B cell (primary cell): ENCODE results near the gene GUCA2B. TPM values are rescaled to one million over a fixed set of nuclear protein-coding genes. Genes with fewer than 3 reads are reported as not detected.

Experiments
- ATAC-seq: fragments of 200-7000 bp; cut with Tn5 transposase; one replicate; pipeline ENCODE4 v1.10.0; 2021; ENCODE audit warnings: low read depth, mild to moderate bottlenecking, moderate number of reproducible peaks, moderate library complexity
- CTCF ChIA-PET: fragments of 350-600 bp; sonication (Branson Sonifier 250); formaldehyde crosslinking; loops from one replicate; lab custom pipeline; 2021; ENCODE audit warnings: antibody characterized with exemption, inconsistent platforms; lab: Charles Lee
- POLR2A ChIA-PET: fragments of 350-600 bp; sonication (Branson Sonifier 250); formaldehyde crosslinking; loops from one replicate; lab custom pipeline; 2021; ENCODE audit warnings: antibody characterized with exemption; lab: Charles Lee
- DNase-seq: peaks from one replicate; pipeline ENCODE4 v3.0.0; 2013
- H2AFZ ChIP-seq: 2 replicates; pipeline ENCODE4 v1.6.1; 2012; ENCODE audit warnings: mild to moderate bottlenecking, low read depth, low read length; ENCODE audit not compliant: insufficient read depth, poor library complexity, severe bottlenecking
- H3K27ac ChIP-seq, 2 donors: 1 replicate in 1 of 2; 2 replicates in 1 of 2; pipeline ENCODE4 v1.5.1; 2012 to 2013; ENCODE audit warnings: low read length in 2 of 2, mild to moderate bottlenecking in 2 of 2, moderate library complexity in 1 of 2
- H3K27me3 ChIP-seq, 4 experiments: fragments of 200-600 bp in 1 of 4; sonication (generic) in 1 of 4; replicated peaks in 1 of 4; 1 replicate in 2 of 4; 2 replicates in 2 of 4; pipeline versions ENCODE4 v1.6.1 to v1.7.0; 2013 to 2016; ENCODE audit warnings: low read length in 3 of 4, mild to moderate bottlenecking in 2 of 4, mixed read lengths in 1 of 4, moderate library complexity in 1 of 4; ENCODE audit not compliant: insufficient read depth in 4 of 4, control insufficient read depth in 3 of 4; ENCODE audit errors: control extremely low read depth in 1 of 4
- H3K36me3 ChIP-seq, 2 experiments: replicated peaks in 1 of 2; 1 replicate in 1 of 2; 2 replicates in 1 of 2; pipeline versions ENCODE4 v1.6.1 to v1.7.1; 2013; ENCODE audit warnings: low read length in 1 of 2; ENCODE audit not compliant: insufficient read depth in 2 of 2, control insufficient read depth in 1 of 2; ENCODE audit errors: control extremely low read depth in 1 of 2, extremely low read depth in 1 of 2
- H3K4me1 ChIP-seq, 2 donors: fragments of 200-600 bp in 1 of 2; sonication (generic) in 1 of 2; 1 replicate in 1 of 2; 2 replicates in 1 of 2; pipeline versions ENCODE4 v1.5.1 to v1.6.1; 2013 to 2017; ENCODE audit warnings: low read length in 2 of 2; ENCODE audit not compliant: control insufficient read depth in 2 of 2, insufficient read depth in 2 of 2
- H3K4me2 ChIP-seq: replicated peaks from 2 replicates; pipeline ENCODE3; 2012; ENCODE audit warnings: mild to moderate bottlenecking, low read depth, low read length; ENCODE audit not compliant: poor library complexity, severe bottlenecking
- H3K4me3 ChIP-seq, 5 experiments: fragments of 200-600 bp in 1 of 5; sonication (generic) in 1 of 5; 1 replicate in 3 of 5; 2 replicates in 2 of 5; pipeline versions ENCODE4 v1.5.1 to v1.7.0; 2011 to 2016; ENCODE audit warnings: low read length in 4 of 5, mild to moderate bottlenecking in 4 of 5, low read depth in 2 of 5, control low read depth in 1 of 5, moderate library complexity in 1 of 5; ENCODE audit not compliant: insufficient read depth in 1 of 5; ENCODE audit errors: control extremely low read depth in 1 of 5, extremely low read depth in 1 of 5
- H3K79me2 ChIP-seq: fragments of 200-600 bp; sonication (generic); one replicate; pipeline ENCODE4 v1.6.0; 2016; ENCODE audit warnings: low read length; ENCODE audit not compliant: control insufficient read depth, insufficient read depth
- H3K9ac ChIP-seq: fragments of 200-600 bp; sonication (generic); 2 replicates; pipeline ENCODE4 v1.6.1; 2017; ENCODE audit warnings: mild to moderate bottlenecking, low read length, moderate library complexity
- H3K9me3 ChIP-seq, 3 donors: one replicate each; pipeline versions ENCODE4 v1.6.1 to v1.7.1; 2013; ENCODE audit warnings: low read length in 2 of 3; ENCODE audit not compliant: control insufficient read depth in 2 of 3, insufficient read depth in 1 of 3; ENCODE audit errors: control extremely low read depth in 1 of 3
- H4K20me1 ChIP-seq: 2 replicates; pipeline ENCODE4 v1.6.0; 2012; ENCODE audit warnings: mild to moderate bottlenecking, low read length; ENCODE audit not compliant: insufficient read depth, control insufficient read depth, poor library complexity, severe bottlenecking
- H3K27ac Mint-ChIP-seq: one replicate; pipeline ENCODE4 v1.8.0; 2021; ENCODE audit warnings: mixed read lengths
- H3K27me3 Mint-ChIP-seq: one replicate; pipeline ENCODE4 v1.8.0; 2021; ENCODE audit warnings: mixed read lengths
- H3K4me1 Mint-ChIP-seq: one replicate; pipeline ENCODE4 v1.8.0; 2021; ENCODE audit warnings: mixed read lengths
- H3K4me3 Mint-ChIP-seq: one replicate; pipeline ENCODE4 v1.8.0; 2021; ENCODE audit warnings: mixed read lengths
- H3K9me3 Mint-ChIP-seq: one replicate; pipeline ENCODE4 v1.8.0; 2022; ENCODE audit warnings: mixed read lengths; ENCODE audit not compliant: insufficient read depth
- EZH2 ChIP-seq: IDR thresholded peaks from 2 replicates; pipeline ENCODE4 v1.6.1; 2012; ENCODE audit warnings: borderline replicate concordance, low read depth, mild to moderate bottlenecking, moderate library complexity, low read length; ENCODE audit not compliant: insufficient read depth, poor library complexity, severe bottlenecking
- WGBS: methylation state at CpG from one replicate; pipeline ENCODE4 v1.1.5; 2013; ENCODE audit warnings: missing lambda C conversion rate; ENCODE audit not compliant: insufficient coverage; 5-methylcytosine and 5-hydroxymethylcytosine counted together
- intact Hi-C: fragments of 100-400 bp; cut with micrococcal nuclease; formaldehyde crosslinking; loops from one replicate; pipeline ENCODE4 v1.10.0; 2022
- polyA plus RNA-seq: library from polyadenylated mRNA; depleted of rRNA; stranded (reverse); fragments of >200 nt; gene quantifications from 2 replicates; pipeline ENCODE4 v1.2.3, GENCODE V29; 2012
- total RNA-seq, 2 donors: library from RNA; stranded (reverse); fragments of 120-200 nt in 1 of 2; gene quantifications; 1 replicate in 1 of 2; 2 replicates in 1 of 2; pipeline versions ENCODE4 v1.2.3 to v1.2.4, GENCODE V29; 2013 to 2022
- TF ChIP-seq, protein P1 (sequence below): fragments of 200-600 bp; IDR thresholded peaks from one replicate; pipeline ENCODE4 v1.8.0; 2022; ENCODE audit warnings: antibody characterized with exemption, mild to moderate bottlenecking

The GUCA2B gene
- total and polyA plus RNA-seq, 2 donors (not counting 1 experiment from before 2014, with no cell fraction given), result not detected

DNA sequence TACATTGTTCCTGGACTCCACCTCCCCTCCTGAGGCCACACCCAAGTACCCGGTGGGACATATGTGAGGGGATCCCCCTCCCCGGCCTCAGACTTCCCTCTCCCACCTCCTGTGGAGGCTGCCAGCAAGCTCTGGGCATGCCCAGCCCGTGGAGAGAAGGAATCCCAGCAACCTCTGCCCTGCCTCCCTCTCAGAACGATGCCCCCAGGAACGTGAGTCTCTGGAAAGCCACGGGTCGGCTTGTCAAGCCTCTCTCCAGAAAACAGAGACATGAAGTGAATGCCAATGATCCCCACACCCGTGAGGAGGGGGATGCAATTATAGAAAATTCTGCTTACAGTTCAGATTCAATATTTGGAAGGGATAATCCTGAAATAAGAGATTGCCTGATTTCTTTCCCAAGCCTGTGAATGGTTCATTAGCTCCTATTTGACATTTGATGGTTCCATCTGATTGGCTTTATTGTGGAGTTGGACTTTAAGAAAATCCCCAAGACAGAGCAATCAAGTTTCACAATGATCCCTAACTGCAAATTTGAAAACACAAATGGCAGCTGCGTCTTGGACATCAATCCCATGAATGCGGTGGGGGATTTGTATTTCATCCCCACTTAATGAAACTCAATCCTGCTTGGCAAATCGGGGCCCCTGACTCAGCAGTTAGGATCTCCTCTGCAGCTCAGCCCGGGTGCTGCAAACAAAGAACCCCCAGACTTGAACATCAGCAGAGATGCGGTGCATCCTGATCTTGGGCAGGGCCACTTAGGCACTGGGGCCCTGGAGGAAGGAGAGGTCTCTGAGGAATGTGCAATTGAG, 9.1 kb upstream of the GUCA2B start:
- H3K36me3 ChIP-seq, result no peaks in the 10 kb centered on the region
- DNase-seq (no peak), ATAC-seq (no peak)
- H3K9ac ChIP-seq, result no peak overlapping the region
- H3K79me2 ChIP-seq, result no peaks in the 10 kb centered on the region
- Mint-ChIP-seq H3K9me3 (no peaks in the 10 kb centered on the region), H3K27me3 (peaks cover 16% of the 10 kb centered on the region), H3K4me1 (no peaks in the 10 kb centered on the region), H3K27ac (no peak overlapping the region), H3K4me3 (no peak overlapping the region)
- no peak overlapping the region for H3K4me2 ChIP-seq
- intact Hi-C loops, result no loop called here
- no peak overlapping the region for H2AFZ ChIP-seq
- ChIA-PET POLR2A (no interaction called here), CTCF (no interaction called here)
- H3K9me3 ChIP-seq, result no peaks in the 10 kb centered on the region
- H3K4me3 ChIP-seq, result no peak overlapping the region
- 75% methylated on average over 5 of the region's 13 CpGs for WGBS
- peaks cover 0 to 17% (median 5%) of the 10 kb centered on the region in 4 experiments for H3K27me3 ChIP-seq
- H4K20me1 ChIP-seq, result no peaks in the 10 kb centered on the region
- no peaks in the 10 kb centered on the region for H3K4me1 ChIP-seq
- no peak overlapping the region for H3K27ac ChIP-seq
- TF ChIP-seq EZH2, result no peak
- TF ChIP-seq, protein P1, sequence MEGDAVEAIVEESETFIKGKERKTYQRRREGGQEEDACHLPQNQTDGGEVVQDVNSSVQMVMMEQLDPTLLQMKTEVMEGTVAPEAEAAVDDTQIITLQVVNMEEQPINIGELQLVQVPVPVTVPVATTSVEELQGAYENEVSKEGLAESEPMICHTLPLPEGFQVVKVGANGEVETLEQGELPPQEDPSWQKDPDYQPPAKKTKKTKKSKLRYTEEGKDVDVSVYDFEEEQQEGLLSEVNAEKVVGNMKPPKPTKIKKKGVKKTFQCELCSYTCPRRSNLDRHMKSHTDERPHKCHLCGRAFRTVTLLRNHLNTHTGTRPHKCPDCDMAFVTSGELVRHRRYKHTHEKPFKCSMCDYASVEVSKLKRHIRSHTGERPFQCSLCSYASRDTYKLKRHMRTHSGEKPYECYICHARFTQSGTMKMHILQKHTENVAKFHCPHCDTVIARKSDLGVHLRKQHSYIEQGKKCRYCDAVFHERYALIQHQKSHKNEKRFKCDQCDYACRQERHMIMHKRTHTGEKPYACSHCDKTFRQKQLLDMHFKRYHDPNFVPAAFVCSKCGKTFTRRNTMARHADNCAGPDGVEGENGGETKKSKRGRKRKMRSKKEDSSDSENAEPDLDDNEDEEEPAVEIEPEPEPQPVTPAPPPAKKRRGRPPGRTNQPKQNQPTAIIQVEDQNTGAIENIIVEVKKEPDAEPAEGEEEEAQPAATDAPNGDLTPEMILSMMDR, result no peak

DNA sequence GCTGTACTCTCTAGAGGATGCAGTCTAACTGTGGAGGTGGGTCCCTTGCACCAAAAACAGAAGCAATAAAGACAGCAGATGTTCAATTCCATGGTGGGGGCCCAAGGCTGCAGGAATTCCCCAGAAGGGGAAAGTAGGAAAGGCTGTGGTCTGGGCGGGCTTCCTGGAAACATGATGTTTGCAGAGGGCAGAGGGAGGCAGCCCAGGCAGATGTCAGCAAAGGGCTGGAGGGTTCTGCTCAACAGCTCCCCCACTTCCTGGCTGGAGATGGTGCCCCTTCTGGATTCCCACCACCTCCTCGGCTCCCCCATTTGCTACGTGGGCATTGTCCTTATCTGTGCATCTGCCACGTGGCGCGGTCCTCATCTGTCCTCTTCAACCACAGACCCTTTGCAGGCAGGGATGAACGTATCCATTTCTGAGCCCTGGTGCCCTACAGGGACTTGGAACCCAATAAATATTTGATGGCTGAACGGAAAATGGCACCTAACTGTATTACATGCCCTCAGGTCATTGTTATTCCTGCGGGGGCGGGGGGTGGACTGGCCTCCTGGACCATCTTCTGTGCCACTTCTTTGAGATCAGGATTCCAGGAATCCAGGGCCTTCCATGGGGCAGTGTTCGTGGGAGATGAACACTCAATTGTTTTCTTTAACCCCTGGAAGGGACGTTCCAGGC, 8.4 kb upstream of the GUCA2B start:
- DNase-seq (no peak), ATAC-seq (no peak)
- H3K27ac Mint-ChIP-seq, result no peak overlapping the region
- intact Hi-C loops, result no loop called here
- TF ChIP-seq, protein P1, result no peak
- TF ChIP-seq EZH2, result no peak
- no peaks in the 10 kb centered on the region for H3K4me1 Mint-ChIP-seq
- H3K9me3 ChIP-seq, result no peaks in the 10 kb centered on the region
- CTCF ChIA-PET, result no interaction called here
- POLR2A ChIA-PET, result no interaction called here
- H3K27me3 Mint-ChIP-seq, result peaks cover 15% of the 10 kb centered on the region
- H3K4me3 ChIP-seq, result no peak overlapping the region
- no peaks in the 10 kb centered on the region for H4K20me1 ChIP-seq
- H3K9me3 Mint-ChIP-seq, result no peaks in the 10 kb centered on the region
- no peaks in the 10 kb centered on the region for H3K4me1 ChIP-seq
- peaks cover 0 to 17% (median 5%) of the 10 kb centered on the region in 4 experiments for H3K27me3 ChIP-seq
- 81% methylated on average over 11 of the region's 12 CpGs for WGBS
- no peak overlapping the region for H3K4me2 ChIP-seq
- H3K79me2 ChIP-seq, result no peaks in the 10 kb centered on the region
- no peak overlapping the region for H3K27ac ChIP-seq
- no peaks in the 10 kb centered on the region for H3K36me3 ChIP-seq
- no peak overlapping the region for H3K4me3 Mint-ChIP-seq
- no peak overlapping the region for H2AFZ ChIP-seq
- H3K9ac ChIP-seq, result no peak overlapping the region
